HG03457 (cell line): ENCODE results near the gene ABT1.
"Not testable (repeated sequence)": the region's sequence is repeated elsewhere in the genome, so short reads cannot be mapped to it uniquely, and the experiment has no call there.

Experiments
- ATAC-seq: cut with Tn5 transposase; IDR thresholded peaks from one replicate; pipeline ENCODE4 v1.9.1; 2021; ENCODE audit warnings: moderate number of reproducible peaks; ENCODE audit not compliant: unreplicated experiment

ABT1 gene

DNA sequence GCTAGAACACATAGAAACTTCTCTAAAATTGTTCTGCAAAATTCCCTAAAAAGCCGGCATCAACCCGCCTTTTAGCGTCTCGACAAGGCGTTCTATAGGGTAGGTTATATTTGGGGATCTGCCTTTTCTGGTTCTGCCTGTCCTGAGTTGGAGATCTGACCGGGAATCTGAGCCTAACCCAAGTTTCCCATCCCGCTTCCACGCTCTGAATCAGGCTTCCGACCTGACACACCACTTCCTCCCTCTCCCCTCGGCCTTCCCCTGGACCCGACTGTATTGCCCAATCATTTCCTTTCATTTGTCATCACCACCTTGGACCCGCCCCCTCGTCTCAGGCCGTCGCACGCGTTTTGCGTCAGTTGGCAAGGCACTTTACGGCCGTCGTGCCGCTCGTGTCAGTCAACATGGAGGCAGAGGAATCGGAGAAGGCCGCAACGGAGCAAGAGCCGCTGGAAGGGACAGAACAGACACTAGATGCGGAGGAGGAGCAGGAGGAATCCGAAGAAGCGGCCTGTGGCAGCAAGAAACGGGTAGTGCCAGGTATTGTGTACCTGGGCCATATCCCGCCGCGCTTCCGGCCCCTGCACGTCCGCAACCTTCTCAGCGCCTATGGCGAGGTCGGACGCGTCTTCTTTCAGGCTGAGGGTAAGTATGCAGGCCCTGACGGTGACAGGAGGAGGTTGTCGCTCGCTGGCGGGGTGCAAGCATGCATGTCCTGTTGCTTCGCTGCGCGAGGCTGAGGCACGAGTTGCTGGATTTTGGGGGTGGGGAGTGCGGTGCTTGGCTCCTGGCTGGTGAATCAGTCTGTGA lies at the start of gene ABT1:
TSS of gene ABT1 (plus strand) at position 375 of the 810 bp plus-strand sequence. CDS start at position 405, 30 bp downstream.
- peak; percentile 53 for ATAC-seq

DNA sequence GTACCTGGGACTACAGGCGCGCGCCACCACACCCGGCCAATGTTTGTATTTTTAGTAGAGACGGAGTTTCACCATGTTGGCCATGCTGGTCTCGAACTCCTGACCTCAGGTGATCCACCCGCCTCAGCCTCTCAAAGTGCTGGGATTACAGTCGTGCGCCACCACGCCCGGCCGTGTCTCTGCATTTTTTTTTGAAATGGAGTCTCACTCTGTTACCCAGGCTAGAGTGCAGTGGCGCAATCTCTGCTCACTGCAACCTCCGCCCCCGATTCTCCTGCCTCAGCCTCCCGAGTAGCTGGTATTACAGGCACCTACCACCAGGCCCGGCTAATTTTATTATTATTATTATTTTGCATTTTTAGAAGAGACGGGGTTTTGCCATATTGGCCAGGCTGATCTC lies 49.4 kb upstream of the ABT1 start:
- ATAC-seq, result not testable (repeated sequence)

DNA sequence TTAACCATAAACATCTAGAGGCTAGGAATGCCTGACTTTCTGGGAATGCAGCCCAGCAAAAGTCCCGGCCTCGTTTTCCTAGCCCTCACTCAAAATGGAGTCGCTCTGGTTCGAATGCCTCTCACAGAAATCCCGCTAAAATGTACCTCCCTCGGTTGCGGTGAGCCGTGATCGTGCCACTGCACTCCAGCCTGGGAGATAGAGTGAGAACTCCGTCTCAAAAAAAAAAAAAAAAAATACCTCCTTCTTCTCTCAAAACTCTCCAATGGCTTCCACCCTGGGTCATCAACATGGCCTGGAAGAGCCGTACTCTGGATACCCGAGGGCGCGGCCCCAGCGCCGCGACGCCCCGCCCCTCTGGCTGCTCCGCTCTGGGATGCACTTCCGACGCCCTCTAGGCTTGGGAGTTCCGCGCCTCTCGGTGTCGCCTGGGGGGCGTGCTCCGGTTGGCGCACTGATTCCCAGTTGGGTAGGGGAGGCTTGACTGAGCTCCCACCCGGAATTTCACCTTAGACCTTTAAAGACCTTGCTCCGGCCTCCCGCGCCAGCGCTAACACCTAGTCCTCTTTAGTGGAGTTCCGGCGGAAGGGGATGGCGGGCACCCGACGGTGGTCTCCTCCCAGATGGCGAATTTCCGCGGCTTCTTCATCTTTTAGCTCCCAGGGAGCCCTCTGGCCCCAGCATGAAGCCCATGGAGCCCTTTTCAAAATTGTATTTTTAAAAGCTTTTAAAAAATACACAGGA lies 46.3 kb upstream of the ABT1 start:
- ATAC-seq, result no peak

DNA sequence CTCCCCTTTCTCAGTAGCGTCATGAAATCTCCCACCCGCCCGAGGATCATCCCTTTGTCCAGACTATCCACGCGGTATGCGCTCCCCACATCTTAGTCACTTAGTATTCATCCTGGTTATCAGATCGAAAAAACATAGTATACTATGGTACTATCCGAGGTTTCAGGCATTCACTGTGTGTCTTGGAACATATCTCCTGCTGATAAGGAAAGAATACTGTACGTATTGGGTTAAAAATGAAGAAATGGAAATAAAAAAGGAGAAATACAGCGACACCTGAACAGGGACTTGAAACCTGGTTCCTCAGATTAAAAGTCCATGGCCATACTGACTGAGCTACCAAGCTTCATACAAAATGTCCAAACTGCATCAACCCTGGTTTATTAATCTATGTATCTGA lies 44.5 kb upstream of the ABT1 start:
- no peak for ATAC-seq

DNA sequence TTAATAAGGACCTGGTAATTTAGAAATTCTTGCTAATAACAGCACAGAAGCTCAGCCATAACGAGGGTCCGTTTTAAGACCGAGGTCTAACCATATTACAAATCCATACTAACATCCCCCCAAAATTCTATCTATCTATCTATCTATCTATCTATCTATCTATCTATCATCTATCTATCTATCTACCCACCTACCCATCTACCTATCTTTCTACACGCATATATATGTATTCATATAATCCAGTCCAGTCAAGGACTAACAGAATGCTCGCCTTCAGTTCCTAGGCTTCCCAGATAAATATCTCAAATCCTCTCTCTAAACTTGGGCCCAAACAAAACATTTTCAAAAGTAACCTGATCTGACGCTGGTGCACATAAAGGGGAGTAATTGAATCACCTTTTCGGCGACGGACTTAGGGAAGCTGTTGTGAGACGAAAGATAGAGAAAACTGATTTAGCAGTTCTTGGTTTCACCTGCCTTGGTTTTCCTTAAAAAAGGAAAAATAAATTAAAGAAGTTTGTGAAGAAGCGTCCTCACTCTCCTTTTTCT lies 44.0 kb upstream of the ABT1 start:
- no peak for ATAC-seq

DNA sequence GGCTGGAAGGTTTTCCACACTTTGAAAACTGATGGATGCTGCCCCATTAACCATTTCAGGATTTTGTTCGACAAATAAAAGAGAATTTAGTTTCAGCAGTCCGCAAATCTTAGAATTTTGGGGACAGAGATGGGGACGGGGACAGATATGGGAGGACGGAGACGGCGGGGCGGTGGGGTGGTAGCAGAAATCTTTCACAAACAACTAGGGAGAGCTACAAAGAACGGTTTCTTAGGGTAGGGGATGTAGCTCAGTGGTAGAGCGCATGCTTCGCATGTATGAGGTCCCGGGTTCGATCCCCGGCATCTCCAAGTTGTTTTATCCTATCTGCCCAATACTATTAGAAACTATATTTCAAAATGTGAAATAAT lies 43.5 kb upstream of the ABT1 start:
- peak; percentile 27 for ATAC-seq

DNA sequence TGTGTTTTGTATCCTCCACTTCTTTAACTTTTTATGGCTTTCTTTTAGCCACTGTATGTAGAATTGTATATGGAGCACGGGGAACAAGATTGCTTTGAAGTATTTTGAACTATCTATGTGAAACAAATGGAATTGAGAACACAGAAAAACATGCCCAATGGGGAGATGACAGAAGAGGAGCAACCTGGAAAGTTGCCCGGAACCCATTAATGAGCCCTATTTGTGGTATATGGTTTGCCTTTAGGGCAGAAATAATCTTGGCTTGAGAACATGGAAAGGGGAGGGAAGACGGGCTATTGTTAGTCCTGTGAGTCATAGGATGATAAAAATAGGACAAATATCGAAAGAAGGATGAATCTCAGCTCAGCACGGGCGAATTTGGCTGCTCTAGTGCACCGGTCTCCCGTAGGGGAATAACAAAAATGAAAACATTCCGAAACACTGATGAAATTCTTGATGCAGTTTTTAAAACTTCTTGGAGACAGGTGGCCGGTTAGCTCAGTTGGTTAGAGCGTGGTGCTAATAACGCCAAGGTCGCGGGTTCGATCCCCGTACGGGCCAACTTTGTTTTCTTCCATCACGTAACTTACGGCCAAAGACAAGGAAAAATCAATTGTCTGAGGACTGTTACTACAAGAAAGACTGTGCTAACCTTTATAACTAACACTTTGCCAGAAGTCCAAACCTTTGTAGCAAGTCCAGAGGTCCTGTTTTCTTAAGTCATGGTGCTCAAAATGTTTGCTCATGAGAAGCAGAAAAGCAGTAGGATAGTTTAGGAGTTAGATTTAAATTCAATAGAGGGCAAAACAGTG lies 42.9 kb upstream of the ABT1 start:
- peak; percentile 29 for ATAC-seq

DNA sequence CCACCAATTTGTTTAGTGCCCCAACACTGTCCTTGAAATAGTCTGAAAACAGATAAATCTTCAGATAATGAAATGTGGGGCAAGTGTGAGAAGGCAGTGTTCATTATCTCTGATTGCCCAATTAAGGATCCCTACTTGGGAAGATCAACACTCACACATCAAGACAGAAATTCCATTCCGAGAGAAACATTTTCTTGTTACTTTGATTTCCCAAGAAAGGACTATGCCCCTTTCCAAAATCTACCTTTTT lies 42.4 kb upstream of the ABT1 start:
- ATAC-seq, result no peak

DNA sequence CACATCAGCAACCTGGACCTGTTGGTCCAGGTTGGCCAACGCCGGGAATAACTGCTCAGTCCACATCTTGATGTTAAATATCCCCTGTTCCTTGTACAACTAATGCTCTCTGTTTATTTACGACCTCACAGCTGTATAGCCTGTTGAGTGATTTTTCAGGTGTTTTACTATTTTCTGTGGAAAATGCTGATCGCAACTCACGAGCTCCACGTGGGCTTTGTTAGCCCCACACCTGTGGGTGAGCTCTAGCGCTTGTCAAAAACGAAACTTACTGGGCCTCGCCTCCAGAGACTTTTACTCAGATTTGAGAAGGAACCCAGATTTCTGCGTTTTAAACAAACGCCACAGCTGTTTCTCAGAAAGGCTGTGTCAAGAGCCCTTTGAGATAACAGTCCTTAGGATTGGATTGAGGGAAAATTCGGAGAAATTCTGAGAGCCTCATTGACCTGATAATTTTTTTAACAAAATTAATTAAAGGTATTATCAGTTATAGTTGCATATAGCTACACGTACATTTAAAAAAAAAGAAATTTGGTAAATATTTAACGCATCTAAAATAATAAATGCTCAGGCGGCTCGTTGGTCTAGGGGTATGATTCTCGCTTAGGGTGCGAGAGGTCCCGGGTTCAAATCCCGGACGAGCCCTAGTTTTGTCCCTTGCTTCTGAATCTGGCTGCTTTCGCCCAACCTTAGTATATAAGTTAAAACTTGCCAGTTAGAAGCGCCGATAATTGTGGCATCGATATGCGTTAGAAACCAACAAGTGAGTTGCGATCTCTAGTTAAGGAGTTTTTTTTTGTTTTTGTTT lies 41.9 kb upstream of the ABT1 start:
- ATAC-seq, result no peak

DNA sequence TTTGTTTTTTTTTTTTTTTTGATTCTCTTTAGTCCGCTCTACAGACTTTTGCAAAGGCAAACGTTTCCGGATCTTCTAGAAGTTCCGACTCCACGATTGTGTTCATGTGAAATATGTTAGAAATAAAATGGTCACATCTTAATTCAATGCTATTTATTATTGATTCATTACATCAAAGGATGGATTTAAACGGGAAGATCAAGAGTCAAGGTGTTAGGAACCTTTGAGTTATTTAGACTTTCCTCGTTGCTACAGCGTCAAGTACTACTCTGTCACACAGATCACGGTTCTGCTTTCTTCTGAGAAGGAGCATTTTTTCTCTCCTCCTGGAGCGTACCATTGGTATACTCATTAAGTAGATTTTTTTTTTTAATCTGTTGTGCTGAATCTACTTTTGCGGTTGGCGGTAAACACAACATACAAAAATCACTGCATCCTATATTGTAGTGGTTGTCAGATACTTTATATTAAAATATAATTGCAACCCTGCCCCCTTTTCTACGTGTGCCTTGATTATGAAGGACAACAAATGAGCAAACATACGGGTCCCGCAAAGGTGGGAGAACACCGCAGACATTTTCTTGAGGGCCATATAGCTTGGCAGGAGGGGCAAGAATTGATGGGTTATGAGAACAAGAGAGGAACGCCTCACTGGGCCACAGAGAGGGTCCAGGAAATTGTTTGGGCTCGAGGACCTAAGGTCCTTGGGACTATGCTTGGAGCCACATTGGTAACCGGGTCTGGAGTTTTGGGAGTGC lies 41.1 kb upstream of the ABT1 start:
- ATAC-seq, result no peak

DNA sequence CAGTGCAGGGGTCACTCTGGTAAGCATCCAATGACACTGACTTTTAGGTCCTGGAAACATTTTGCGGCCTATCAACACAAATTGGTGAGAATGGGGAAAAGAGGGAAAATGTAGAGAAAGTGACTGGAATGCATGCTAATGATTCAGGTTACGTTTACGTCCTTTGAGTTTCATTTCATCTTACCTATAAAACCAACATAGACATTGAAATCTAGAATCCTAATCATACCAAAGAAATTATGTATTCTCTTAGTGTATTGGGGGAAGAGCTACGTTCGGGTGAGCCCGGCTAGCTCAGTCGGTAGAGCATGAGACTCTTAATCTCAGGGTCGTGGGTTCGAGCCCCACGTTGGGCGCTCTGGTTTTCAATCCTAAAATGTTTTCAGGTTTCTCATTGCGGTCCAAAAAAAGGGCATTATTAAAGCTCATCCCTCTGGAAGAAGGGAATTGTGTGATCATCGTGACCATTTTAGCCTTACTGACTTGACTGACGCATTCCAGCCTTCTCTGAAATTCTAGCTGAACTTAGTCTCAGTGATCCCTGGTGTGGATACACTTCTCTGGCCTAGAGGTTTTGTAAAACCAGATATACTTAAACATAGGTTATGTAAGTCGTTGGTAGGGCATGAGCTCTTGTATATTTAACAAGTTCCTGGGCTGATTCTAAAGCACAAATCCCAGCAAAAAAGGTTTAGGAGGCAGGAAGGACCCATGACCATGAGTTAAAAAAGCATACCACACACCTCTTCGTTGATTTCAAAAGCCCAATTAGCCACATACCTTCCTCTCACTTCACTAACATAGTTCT lies 40.3 kb upstream of the ABT1 start:
- no peak for ATAC-seq

DNA sequence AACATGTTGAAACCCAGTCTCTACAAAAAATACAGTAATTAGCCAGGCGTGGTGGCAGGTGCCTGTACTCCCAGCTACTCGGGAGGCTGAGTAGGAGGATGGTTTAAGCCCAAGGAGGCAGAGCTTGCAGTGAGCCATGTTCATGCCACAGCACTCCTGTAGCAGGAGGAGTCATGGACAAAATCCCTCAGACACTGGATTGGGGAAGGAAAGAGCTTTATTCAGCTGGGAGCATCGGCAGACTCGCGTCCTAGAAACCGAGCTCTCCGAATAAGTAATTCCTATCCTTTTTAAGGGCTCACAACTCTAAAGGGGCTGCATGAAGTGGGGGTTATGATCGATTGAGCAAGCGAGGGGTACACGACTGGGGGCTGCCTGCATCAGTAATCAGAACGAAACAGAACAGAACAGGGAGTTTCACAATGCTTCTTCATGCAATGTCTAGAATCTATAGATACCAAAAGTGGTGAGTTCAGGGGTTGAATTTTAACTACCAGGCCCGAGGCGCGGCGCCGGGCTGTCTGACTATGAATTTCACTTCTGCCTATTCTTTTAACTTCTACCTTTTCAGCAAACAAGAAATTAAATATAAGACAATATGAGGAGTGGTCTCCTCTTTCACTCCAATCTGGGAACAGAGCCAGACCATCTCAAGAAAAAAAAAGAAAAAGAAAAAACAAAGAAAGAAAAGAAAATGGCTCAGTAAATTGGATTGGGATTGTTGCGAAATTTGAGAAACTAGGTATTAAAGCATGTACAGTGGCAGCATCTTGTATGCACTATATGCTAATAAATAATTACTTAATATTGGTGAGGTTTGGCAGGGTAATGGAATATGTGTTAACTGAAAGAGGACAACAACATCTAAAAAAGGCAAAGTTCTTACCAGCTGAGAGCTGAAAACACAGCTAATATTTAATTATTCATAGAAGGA lies 35.0 kb upstream of the ABT1 start:
- ATAC-seq, result no peak

DNA sequence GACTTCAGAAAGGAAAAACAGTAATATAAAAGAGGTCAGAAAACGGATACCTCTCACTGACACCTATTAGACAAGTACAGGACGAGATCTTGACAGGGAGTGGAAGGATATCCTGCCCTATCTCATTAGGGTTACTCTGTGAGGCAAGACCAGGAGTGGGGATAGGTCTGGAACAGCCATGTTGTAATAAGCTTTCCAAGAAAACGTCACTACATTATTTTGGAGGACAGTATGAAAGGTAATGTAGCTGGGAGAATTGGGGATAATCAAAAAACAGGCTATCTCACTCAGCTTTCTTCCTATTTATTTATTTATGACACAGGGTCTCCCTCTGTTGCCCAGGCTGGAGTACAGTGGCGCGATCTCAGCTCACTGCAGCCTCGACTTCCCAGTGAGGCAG lies 33.3 kb upstream of the ABT1 start:
- no peak for ATAC-seq

DNA sequence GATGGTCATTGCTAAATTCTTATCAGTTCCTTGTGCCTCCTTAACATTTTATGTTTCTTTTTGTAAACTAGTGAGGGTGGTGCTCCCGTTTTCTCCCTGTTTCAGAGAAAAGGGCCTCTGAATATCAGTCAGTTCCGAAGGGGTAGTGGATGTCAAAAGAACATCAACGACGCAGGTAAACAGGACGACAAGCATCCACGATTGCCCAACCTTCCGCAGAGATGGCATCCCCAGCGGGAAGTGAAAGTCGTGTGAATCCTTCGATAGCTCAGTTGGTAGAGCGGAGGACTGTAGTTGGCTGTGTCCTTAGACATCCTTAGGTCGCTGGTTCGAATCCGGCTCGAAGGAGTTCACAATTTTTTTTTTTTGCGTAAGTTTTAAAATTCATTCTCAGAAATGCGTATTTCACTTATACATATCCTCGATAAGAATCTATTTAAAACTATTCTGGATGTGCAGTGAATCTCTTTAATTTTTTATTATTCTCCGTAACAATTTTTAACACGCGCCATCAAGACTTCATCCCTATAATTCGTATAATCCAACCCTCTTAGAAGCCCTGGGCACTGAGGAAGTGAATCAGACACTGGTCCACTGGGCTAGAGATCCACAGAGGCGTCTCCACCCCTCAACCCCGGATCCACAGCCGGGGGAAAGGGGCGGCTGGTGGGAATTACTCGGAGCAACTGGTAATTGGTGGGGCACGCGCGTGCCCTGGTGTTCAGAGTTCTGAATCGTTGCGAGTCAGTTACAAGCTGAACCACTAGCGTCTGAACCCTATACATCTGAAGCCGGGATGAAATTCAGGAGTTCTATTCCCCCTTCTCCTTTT lies 27.9 kb upstream of the ABT1 start:
- ATAC-seq, result peak; percentile 43

DNA sequence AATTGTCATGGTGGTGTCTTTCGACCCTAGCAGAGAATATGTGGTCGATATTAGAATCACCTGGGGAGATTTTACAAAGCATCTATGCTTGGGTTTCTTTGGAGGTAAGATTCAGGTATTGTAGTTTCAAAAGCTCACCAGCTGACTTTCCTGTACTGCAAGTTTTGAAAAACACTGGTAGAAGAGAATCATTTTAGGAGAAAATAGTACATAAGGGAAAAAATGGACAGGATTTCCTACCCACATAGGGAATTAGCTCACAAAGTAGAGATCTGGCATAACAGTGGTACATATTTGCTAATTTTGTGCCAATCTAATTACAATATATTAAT lies 27.4 kb upstream of the ABT1 start:
- no peak for ATAC-seq

DNA sequence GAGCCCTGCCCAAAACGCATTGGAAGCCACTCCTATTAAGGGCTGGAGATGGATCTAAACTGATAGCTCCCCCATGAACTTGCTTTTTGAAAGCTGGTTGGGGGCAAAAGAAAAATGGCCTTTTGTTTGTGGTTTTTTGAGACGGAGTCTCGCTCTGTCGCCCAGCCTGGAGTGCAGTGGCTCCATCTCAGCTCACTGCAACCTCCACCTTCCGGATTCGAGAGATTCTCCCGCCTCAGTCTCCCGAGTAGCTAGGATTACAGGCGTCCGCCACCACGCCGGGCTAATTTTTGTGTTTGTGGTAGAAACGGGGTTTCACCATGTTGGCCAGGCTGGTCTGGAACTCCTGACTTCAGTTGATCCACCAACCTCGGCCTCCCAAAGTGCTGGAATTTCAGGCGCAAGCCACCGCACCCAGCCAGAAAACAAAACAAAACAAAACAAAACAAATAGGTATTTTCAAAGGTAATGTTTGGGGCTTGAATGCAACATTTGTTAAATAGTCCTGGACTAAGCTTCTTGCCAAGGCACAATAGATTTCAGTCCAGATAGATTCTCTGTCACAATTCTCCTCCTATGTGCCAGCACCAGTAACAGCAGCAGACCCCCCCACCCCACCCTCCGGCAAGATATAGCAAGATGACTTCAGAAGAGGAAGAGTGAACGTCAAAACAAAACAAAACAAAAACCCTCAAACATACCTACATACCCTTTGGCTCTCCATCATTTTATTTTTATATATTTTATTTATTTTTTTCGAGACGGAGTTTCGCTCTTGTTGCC lies 26.5 kb upstream of the ABT1 start:
- no peak for ATAC-seq
